Measurements from ENCODE around the gene KANSL1L.

The KANSL1L gene

DNA sequence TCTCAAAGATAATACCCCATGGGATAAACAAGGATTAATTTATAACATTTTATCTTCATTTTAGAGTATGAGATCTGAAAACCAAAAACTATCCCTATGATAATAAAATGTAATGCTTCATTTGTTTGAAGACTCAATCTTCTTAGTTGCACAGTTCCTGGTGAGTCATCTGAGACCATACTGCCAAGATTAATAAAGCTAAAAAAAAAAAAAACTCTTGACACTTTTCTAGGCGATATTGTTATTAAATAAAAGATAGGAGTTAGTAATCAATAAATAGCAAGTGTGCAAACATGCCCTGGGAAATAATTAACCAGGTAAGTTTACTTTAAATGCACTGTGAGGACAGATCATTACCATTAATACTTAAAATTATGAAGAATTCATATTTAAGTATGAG lies 84.9 kb downstream of the KANSL1L start:
- in situ Hi-C loops (cut with HindIII; ENCODE audit: low sequenced_read_pairs) = no loop called here

DNA sequence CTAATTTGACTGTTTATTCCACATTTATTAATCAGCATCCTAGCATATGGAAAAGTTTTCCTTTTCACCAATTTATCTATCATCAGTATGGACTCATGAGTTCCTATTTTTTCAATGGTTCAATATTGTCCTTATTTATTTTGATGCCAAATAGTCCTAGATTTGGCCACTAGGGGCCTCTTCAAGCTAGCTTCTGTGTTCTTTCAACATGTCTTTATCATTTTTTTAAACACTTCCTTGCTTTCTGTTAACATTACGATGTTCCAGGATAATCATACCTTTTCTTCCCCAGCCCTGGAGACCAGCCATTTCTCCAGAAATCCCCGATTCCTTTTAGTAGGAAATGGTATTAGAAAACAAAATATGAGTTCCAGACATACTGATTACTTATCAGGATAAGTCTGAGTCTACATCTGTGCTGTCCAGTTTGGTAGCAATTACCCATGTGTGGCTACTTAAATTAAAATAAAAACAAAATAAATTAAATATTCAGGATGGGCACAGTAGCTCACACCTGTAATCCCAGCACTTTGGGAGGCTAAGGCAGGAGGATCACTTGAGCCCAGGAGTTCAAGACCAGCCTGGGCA lies 98.2 kb downstream of the KANSL1L start:
- in situ Hi-C loops (cut with HindIII; ENCODE audit: low sequenced_read_pairs) = no loop called here

DNA sequence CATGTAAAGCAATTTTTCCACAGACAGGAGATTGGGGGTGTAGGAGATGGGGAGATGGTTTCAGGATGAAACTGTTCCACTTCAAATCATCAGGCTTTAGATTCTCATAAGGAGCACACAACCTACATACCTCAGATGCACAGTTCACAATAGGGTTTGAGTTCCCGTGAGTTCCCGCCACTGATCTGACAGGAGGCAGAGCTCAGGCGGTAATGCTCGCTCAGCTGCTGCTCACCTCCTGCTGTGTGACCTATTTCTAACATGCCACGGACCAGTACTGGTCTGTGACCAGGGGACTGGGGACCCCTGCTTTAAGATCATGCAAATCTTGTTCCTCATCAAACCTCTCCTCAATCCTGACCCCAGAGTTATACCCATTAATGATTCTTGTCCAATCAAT lies 98.7 kb downstream of the KANSL1L start:
- in situ Hi-C loops (cut with HindIII; ENCODE audit: low sequenced_read_pairs) = no loop called here

DNA sequence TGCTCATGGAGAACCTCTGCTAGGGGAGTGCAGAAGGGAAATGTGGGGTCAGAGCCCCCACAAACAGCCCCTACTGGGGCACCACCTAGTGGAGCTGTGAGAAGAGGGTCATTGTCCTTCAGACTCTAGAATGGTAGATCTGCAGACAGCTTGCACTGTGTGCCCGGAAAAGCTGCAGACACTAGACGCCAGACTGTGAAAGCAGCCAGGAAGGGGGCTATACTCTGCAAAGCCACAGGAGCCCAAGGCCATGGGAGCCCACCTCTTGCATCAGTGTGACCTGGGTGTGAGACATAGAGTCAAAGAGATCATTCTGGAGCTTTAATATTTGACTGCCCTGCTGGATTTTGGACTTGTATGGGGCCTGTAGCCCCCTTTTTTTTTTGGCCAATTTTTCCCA lies 107.9 kb downstream of the KANSL1L start:
- in situ Hi-C loops (cut with HindIII; ENCODE audit: low sequenced_read_pairs) = no loop called here

DNA sequence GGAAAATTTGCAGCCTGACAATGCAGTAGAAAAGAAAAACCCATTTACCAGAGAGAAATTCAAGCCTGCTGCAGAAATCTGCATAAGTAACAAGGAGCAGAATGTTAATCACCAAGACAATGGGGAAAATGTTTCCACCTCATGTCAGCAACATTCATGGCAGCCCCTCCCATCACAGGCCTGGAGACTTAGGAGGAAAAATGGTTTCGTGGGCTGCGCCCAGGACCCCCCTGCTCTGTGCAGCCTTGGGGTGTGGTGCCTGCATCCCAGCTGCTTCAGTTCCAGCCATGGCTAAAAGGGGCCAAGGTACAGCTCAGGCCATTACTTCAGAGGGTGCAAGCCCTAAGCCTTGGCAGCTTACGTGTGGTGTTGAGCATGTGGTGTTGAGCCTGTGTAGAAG lies 115.4 kb downstream of the KANSL1L start:
- in situ Hi-C loops (cut with HindIII; ENCODE audit: low sequenced_read_pairs) = no loop called here

DNA sequence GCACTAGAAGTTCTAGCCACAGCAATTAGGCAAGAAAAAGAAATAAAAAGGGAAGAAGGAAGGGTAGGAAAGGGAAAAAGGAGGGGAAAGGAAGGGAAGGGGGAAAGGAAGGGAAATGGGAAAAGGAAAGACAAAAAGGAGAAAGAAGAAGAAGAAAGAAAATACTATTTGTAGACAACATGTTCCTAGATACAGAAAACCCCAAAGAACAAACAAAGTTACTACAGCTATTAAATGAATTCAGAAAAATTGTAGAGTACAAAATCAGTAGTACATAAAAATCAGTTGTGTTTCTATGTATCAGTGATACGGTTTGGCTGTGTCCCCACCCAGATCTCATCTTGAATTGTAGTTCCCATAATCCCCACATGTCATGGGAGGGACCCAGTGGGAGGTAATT lies 116.5 kb downstream of the KANSL1L start:
- in situ Hi-C loops (cut with HindIII; ENCODE audit: low sequenced_read_pairs) = no loop called here

DNA sequence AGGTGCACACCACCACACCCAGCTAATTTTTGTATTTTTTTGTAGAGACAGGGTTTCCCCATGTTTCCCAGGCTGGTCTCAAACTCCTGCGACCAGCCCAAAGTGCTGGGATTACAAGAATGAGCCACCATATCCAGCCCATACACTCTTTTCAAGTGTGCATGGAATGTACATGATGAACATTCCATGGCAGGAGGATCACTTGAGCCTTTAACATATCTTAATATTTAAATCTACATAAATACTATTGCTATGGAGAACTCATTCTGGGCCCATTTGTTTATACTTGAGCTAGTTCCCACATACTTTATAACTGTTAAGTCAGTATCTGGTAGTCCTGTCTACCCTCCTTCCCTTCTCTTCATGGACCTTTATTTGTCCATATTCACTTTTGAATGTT lies 120.3 kb downstream of the KANSL1L start:
- in situ Hi-C loops (cut with HindIII; ENCODE audit: low sequenced_read_pairs) = no loop called here

DNA sequence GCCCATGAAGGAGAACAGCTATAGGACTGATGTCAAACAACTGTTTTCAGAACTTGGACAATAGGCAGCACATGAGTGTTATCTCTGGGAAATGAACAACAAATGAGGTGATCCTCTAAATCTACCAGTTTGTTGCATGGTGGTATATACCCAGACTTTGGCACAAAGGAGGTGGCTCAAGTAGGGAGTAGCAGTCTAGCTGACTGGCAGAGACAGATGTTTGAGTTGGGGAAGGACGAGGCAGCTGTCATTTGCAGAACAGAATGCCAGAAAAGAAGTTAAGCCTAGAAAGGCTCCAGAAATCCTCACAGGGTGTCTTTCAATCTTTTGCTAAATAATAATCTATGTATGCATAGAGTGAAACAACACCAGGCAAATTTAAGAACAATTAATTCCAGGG lies 121.4 kb downstream of the KANSL1L start:
- in situ Hi-C loops (cut with HindIII; ENCODE audit: low sequenced_read_pairs) = no loop called here

DNA sequence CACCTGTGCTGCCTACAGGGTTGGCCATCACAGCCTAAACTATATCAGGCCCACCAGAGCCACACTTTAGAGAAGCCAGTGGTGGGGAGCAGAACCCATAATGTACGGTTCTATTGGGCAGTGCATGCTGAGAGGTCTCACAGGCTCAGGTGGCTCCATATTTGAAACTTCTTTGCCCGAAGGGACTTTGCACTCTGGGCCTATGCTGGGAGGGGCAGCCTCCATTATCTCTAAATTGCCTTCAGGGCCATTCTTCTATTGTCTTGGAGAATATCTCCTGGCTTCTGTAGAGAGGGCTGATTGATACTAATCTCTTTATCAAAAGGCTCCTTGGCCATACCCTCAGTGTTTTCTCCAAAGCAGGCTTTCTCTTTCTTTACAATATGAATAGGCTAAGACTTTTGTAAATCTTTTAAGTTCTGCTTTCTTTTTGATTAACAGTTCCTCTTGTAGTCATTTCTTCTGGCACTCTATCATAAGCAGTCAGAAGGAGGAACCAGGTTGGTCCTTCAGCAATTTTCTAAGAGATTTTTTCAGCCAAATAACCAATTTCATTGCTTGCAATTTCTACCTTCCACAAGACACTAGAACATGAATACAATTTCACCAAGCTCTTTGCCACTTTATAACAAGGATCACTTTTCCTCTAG lies 124.2 kb downstream of the KANSL1L start:
- in situ Hi-C loops (cut with HindIII; ENCODE audit: low sequenced_read_pairs) = no loop called here

DNA sequence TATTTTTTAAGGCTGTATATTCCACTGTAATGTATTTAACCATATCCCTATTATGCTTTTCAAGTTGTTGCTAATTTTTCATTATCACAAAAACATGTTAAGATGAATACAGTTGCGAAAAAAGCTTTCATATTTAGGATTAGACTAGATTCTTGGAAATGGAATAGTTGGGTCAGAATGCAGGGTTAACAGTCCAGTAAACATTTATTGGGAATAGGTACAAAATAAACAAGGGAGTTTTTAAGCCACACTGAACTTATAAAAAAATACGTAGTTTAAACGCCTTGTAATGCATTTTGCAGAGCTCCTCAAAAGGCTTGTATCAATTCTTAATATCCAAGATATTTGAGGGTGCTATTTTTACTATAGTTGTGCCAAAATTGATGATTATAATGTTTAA lies 133.1 kb downstream of the KANSL1L start:
- in situ Hi-C loops (cut with HindIII; ENCODE audit: low sequenced_read_pairs) = no loop called here

DNA sequence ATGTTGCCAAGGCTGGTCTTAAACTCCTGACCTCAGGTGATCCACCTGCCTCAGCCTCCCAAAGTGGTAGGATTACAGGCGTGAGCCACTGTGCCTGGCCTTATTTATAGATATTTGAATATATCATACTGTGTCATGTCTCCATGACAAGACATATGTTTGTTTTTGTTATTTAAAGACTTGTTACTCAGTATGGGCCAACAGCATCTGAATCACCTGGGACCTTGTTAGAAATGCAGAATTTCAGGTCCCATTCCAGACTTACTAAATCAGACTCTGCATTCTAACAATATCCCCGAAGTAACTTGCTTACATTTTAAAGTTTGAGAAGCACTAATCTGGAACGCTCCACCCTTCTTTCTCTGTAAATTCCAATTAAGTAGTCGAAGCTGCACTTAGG lies 135.5 kb downstream of the KANSL1L start:
- in situ Hi-C loops (cut with HindIII; ENCODE audit: low sequenced_read_pairs) = no loop called here

DNA sequence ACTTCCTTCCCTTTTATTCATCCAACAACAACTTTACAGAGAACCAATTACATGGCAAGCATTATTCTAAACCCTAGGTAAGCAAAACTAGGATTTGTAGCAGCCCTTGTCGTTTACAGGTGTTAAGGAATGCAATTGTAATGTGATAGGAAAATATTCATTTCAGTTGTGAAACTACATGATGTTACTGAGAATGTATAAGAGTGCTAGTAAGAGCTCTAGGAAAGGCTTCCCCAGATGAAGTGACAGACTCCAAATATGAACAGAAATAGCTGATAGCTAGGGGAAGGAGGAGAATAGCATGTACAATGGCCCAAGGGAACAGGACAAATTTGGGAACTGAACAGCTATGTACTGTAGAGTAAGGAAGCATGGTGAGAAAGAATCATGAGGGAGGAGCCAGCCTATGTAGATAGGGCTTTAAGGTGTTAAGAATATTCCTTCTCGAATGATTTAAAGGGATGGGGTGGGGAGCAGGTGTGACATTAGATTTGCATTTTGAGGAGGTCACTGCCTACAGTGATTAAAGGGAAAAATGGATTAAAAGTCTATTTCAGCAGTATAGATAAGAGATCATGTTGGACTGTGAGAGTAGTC lies 137.0 kb downstream of the KANSL1L start:
- in situ Hi-C loops (cut with HindIII; ENCODE audit: low sequenced_read_pairs) = no loop called here

DNA sequence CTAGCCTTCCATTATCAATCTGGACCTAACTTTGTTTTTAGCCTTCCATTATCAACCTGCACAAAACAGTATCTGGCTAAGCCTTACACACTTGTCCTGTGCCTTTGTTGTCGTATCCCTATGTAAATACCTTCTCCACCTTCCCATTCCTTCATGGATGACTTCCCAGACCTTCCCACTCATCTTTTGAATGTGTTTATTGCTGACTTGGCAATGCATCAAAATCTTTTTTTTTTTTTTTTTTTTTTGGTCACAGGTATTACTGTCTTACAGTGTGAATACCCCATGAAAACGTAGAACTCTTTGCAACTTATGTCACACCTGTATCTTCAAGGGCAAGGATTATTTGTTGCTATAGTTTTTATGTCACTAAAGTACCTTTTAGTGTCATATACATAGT lies 143.0 kb downstream of the KANSL1L start:
- in situ Hi-C loops (cut with HindIII; ENCODE audit: low sequenced_read_pairs) = no loop called here

DNA sequence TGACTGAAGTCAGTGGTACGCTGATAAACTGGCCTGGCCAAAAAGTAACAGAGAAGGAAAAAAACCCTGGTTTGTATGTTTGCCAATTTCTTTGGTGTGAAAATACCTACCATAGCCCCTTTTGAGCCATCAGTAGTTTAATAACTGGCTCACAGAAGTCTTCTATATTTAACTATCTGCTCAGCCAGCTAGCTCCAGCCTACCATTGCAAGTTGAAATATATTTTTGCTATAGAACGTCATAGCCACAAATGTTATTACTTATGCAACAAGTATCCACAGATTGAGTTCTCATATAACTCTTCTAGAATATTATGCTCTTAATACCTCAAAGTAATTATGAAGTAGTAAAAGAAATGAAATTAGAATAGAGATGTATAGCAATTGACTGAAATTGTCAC lies 143.6 kb downstream of the KANSL1L start:
- in situ Hi-C loops (cut with HindIII; ENCODE audit: low sequenced_read_pairs) = no loop called here

DNA sequence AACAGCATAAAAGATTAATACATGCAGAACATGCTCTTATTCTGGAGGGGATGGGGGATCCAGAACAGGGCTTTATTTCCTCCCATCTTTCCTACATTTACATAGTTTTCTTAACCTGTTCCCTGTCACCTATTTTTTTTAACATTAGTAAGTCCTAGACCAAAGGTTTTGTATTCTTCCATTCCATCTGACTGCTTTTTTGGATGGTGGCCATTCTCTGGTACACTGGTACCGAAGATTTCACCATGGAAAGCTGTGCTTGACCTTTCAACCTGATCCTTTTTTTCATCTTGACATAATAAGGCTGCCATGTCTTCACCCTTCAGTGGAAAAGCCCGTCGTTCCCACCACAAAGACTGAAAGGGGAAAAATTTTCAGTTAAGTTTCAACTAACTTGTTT lies 148.4 kb downstream of the KANSL1L start:
- in situ Hi-C loops (cut with HindIII; ENCODE audit: low sequenced_read_pairs) = no loop called here

DNA sequence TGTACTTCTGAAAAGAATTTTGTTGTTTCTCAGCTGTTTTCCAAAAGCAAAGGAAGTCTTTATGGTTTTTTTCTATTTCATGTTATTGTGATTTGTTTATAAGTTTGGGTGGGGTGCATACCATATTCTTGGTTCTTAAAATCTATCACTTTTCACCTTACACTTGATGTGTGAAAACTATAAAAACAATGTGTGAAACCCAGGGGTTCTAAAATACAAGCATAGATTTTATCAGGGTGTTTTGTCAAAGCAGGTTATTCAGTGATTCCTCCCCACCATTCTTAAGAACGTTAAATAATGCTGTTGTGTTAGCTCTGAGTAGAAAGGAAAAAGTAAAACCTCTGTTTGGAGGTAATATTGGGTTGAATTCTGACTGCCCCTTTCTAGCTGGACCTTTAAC lies 151.1 kb downstream of the KANSL1L start:
- in situ Hi-C loops (cut with HindIII; ENCODE audit: low sequenced_read_pairs) = no loop called here

DNA sequence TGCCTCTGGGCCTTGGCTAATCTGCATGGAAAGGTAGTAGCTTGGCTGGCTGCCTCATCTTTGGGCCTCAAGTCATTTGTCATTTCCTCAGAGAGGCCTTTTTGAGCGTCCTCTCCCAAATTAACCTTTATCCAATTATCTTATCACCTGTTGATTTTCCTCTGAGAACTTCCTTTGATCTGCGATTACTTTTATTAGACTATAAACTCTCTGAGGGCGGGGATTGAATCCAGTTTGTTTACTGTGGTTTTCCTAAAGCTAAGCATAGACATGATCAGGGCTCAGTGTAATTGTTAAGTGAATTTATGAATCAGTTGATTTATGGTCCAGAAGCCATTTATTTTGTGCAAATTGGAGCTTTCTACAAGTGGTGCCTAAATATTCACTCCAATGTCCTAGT lies 161.3 kb downstream of the KANSL1L start:
- in situ Hi-C loops (cut with HindIII; ENCODE audit: low sequenced_read_pairs) = no loop called here

DNA sequence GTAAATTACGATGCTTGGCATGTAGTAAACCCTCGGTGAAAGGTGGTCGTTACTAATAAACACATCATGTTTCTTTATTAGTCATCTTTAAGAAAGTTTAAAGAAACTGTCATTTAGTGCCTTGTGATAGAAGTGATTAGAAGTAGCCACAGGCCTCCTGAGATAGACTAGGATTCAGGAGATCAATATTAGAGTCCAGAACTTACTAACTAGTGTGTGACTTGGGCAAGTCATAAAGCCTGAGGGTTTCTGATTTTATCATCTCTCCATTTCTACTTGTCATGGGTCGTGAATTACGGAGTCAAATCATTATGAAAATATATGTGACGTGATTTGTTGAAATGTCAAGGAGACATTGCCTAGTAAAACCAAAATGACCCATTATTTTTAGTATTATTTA lies 162.1 kb downstream of the KANSL1L start:
- in situ Hi-C loops (cut with HindIII; ENCODE audit: low sequenced_read_pairs) = no loop called here

DNA sequence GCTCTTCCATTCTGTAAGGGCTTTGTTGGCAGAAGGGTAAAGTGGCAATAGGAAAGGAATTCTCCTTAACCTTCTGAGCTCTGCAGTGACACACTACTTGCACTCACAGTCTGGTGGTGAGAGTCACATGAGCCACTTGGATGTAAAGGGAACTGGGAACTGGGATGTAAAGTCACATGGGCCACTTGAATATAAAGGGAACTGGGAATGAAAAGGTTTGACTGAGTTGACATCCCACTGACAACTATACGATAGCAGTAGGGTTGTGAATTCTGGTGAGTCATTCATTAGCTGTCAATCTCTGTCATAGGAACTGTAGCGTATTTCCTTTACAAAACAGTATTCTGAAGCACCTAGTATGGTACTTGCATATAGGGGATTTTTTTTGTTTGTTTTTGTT lies 163.3 kb downstream of the KANSL1L start:
- in situ Hi-C loops (cut with HindIII; ENCODE audit: low sequenced_read_pairs) = no loop called here

DNA sequence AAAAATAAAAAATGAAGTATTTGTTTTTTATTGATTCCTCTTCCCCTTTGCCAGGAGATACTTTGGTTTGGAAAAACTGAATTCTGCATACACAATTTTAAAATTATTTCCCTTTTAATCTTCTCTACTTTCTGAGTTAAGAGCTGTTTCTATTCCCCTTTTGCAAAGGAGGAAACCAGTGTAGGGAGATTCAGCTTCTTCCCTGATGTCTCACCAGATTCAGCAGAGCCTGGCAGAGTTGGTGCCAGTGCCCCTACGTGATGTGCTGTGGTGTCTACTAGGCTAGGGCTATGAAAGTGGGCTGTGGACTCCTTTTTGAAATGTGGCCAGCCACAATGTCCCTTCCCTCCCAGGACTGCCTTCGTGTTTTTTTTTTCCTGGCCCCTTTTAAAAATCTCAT lies 166.3 kb downstream of the KANSL1L start:
- in situ Hi-C loops (cut with HindIII; ENCODE audit: low sequenced_read_pairs) = no loop called here

DNA sequence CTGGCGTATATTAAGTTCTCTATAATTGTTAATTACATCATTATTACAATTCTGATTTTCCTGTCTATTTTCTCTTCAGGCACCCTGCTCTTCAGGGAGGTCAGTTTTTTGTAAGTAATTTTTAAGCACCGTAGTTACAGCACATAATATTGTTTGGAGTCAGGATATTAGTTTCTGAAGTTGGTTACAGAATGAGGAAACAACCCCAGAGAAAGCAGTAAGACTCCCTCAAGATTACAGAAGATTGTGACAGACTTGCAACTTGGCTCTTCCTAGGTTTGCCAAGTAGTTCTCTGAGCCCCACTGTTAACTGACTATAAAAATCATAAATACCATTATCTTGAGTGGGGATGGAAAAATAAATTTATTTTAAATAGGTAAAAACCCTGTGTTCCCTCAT lies 167.8 kb downstream of the KANSL1L start:
- in situ Hi-C loops (cut with HindIII; ENCODE audit: low sequenced_read_pairs) = no loop called here

Measured in endothelial cell of hepatic sinusoid (primary cell).